Measurements from ENCODE around the gene ZNF670. TPM values are rescaled to one million over a fixed set of nuclear protein-coding genes. Genes with fewer than 3 reads are reported as not detected.

ZNF670 gene
- total and polyA plus RNA-seq, 2 donors (not counting 1 experiment from before 2014, with no cell fraction given): 0.86 to 4.6 TPM

- no peak overlapping the region for H3K4me2 ChIP-seq (replicated peaks; ENCODE audit: low read depth, low read length, poor library complexity, severe bottlenecking)
- ATAC-seq (ENCODE audit: low read depth): no peak
- H3K27ac ChIP-seq (ENCODE audit: low read length in 2 of 2): no peak overlapping the region
- TF ChIP-seq CTCF (IDR thresholded peaks at IDR 0.05): no peak
- TF ChIP-seq EZH2 (IDR thresholded peaks at IDR 0.05; ENCODE audit: borderline replicate concordance, insufficient read depth, low read depth, low read length, poor library complexity, severe bottlenecking): no peak
- H3K4me3 Mint-ChIP-seq: no peak overlapping the region
- 96% methylated on average over 22 of the region's 22 CpGs for WGBS (ENCODE audit: insufficient coverage)
- no peaks in the 10 kb centered on the region for H3K27me3 ChIP-seq (replicated peaks in 1 of 4; ENCODE audit: control extremely low read depth in 1 of 4, control insufficient read depth in 3 of 4, insufficient read depth in 4 of 4, low read length in 3 of 4)
- H3K9ac ChIP-seq (ENCODE audit: low read length): no peak overlapping the region
- H4K20me1 ChIP-seq (ENCODE audit: control insufficient read depth, insufficient read depth, low read length, poor library complexity, severe bottlenecking): no peaks in the 10 kb centered on the region
- H3K4me3 ChIP-seq (ENCODE audit: control extremely low read depth in 1 of 5, extremely low read depth in 1 of 5, insufficient read depth in 1 of 5, low read depth in 2 of 5, low read length in 4 of 5): no peak overlapping the region
- H3K4me1 ChIP-seq (ENCODE audit: control insufficient read depth in 2 of 2, insufficient read depth in 2 of 2, low read length in 2 of 2): no peaks in the 10 kb centered on the region
- intact Hi-C loops (cut with micrococcal nuclease): no loop called here
- no peaks in the 10 kb centered on the region for H3K36me3 ChIP-seq (replicated peaks in 1 of 2; ENCODE audit: control extremely low read depth in 1 of 2, control insufficient read depth in 1 of 2, extremely low read depth in 1 of 2, insufficient read depth in 2 of 2, low read length in 1 of 2)
- no peak for DNase-seq
- peaks cover 0 to 27% (median 5%) of the 10 kb centered on the region in 3 donors for H3K9me3 ChIP-seq (ENCODE audit: control extremely low read depth in 1 of 3, control insufficient read depth in 2 of 3, insufficient read depth in 1 of 3, low read length in 2 of 3)
- POLR2A ChIA-PET: no interaction called here
- no peak overlapping the region for H2AFZ ChIP-seq (ENCODE audit: insufficient read depth, low read depth, low read length, poor library complexity, severe bottlenecking)
- CTCF ChIA-PET: no interaction called here
- no peaks in the 10 kb centered on the region for H3K27me3 Mint-ChIP-seq
- H3K4me1 Mint-ChIP-seq: no peaks in the 10 kb centered on the region
- H3K79me2 ChIP-seq (ENCODE audit: control insufficient read depth, insufficient read depth, low read length): no peaks in the 10 kb centered on the region
- H3K9me3 Mint-ChIP-seq (ENCODE audit: insufficient read depth): peaks cover 2% of the 10 kb centered on the region
- H3K27ac Mint-ChIP-seq: no peak overlapping the region
Observed at GRCh38 chr1:247119600-247120407, 41.2 kb upstream of the ZNF670 start.

- ATAC-seq (ENCODE audit: low read depth) (no peak), DNase-seq (peak; percentile 48)
- no peak overlapping the region for H3K9ac ChIP-seq (ENCODE audit: low read length)
- no peak overlapping the region for H3K4me2 ChIP-seq (replicated peaks; ENCODE audit: low read depth, low read length, poor library complexity, severe bottlenecking)
- ChIA-PET POLR2A (no interaction called here), CTCF (no interaction called here)
- intact Hi-C loops (cut with micrococcal nuclease): no loop called here
- no peaks in the 10 kb centered on the region for H3K27me3 Mint-ChIP-seq
- H3K36me3 ChIP-seq (replicated peaks in 1 of 2; ENCODE audit: control extremely low read depth in 1 of 2, control insufficient read depth in 1 of 2, extremely low read depth in 1 of 2, insufficient read depth in 2 of 2, low read length in 1 of 2): no peaks in the 10 kb centered on the region
- H3K79me2 ChIP-seq (ENCODE audit: control insufficient read depth, insufficient read depth, low read length): no peaks in the 10 kb centered on the region
- H3K9me3 Mint-ChIP-seq (ENCODE audit: insufficient read depth): no peaks in the 10 kb centered on the region
- no peaks in the 10 kb centered on the region for H4K20me1 ChIP-seq (ENCODE audit: control insufficient read depth, insufficient read depth, low read length, poor library complexity, severe bottlenecking)
- H3K27ac Mint-ChIP-seq: no peak overlapping the region
- H2AFZ ChIP-seq (ENCODE audit: insufficient read depth, low read depth, low read length, poor library complexity, severe bottlenecking): no peak overlapping the region
- H3K27me3 ChIP-seq (replicated peaks in 1 of 4; ENCODE audit: control extremely low read depth in 1 of 4, control insufficient read depth in 3 of 4, insufficient read depth in 4 of 4, low read length in 3 of 4): no peaks in the 10 kb centered on the region
- TF ChIP-seq EZH2 (IDR thresholded peaks at IDR 0.05; ENCODE audit: borderline replicate concordance, insufficient read depth, low read depth, low read length, poor library complexity, severe bottlenecking): no peak
- peak; percentile 11 for TF ChIP-seq CTCF (IDR thresholded peaks at IDR 0.05)
- no peaks in the 10 kb centered on the region for H3K4me1 Mint-ChIP-seq
- H3K4me1 ChIP-seq (ENCODE audit: control insufficient read depth in 2 of 2, insufficient read depth in 2 of 2, low read length in 2 of 2): no peaks in the 10 kb centered on the region
- H3K9me3 ChIP-seq (ENCODE audit: control extremely low read depth in 1 of 3, control insufficient read depth in 2 of 3, insufficient read depth in 1 of 3, low read length in 2 of 3): peaks cover 0 to 27% (median 5%) of the 10 kb centered on the region in 3 donors
- H3K4me3 ChIP-seq (ENCODE audit: control extremely low read depth in 1 of 5, extremely low read depth in 1 of 5, insufficient read depth in 1 of 5, low read depth in 2 of 5, low read length in 4 of 5): no peak overlapping the region
- no peak overlapping the region for H3K4me3 Mint-ChIP-seq
- H3K27ac ChIP-seq (ENCODE audit: low read length in 2 of 2): no peak overlapping the region
- 76% methylated on average over 11 of the region's 11 CpGs for WGBS (ENCODE audit: insufficient coverage)
Observed at GRCh38 chr1:247118946-247119446, 40.4 kb upstream of the ZNF670 start.
